Motor neuron (in vitro differentiated cells): ENCODE data around the gene TLL2. TPM values are rescaled to one million over a fixed set of nuclear protein-coding genes. Genes with fewer than 3 reads are reported as not detected.

Experiments
- ATAC-seq, 8 experiments: fragments of 200-7000 bp; cut with Tn5 transposase; replicated peaks in 6 of 8; 2 replicates each; pipeline ENCODE4 v1.8.0; 2021; ENCODE audit warnings: mild to moderate bottlenecking in 8 of 8, moderate library complexity in 8 of 8
- H3K27ac ChIP-seq, 2 donors: fragments of 250-450 bp; sonication (Bioruptor Pico); 2 replicates each; pipeline ENCODE4 v1.9.0; 2021; ENCODE audit warnings: antibody characterized with exemption in 2 of 2, mild to moderate bottlenecking in 2 of 2, moderate library complexity in 1 of 2
- H3K4me1 ChIP-seq, 2 donors: fragments of 250-450 bp; sonication (Bioruptor Pico); replicated peaks in 1 of 2; 2 replicates each; pipeline ENCODE4 v1.6.1; 2021; ENCODE audit warnings: antibody characterized with exemption in 2 of 2, mild to moderate bottlenecking in 2 of 2, moderate library complexity in 1 of 2
- H3K4me3 ChIP-seq, 5 donors: fragments of 250-450 bp; sonication (Bioruptor Pico); 2 replicates each; pipeline ENCODE4 v1.9.0; 2021; ENCODE audit warnings: antibody characterized with exemption in 5 of 5, mild to moderate bottlenecking in 5 of 5, moderate library complexity in 4 of 5
- WGBS, 10 experiments: fragments of 450-650 bp; shearing (Covaris generic); methylation state at CpG; one replicate each; pipeline ENCODE4 v1.0.0; 2022; 5-methylcytosine and 5-hydroxymethylcytosine counted together
- in situ Hi-C, 9 experiments: fragments of 400-800 bp; cut with MboI; loops; one replicate each; pipeline ENCODE4 v1.15.0; 2021; ENCODE audit warnings: low sequenced_read_pairs in 9 of 9, low pct_unique_long_range_greater_than_20kb in 2 of 9; ENCODE audit not compliant: unreplicated experiment in 9 of 9
- total RNA-seq, 8 experiments: library from RNA; unstranded; fragments of 300-600 nt; gene quantifications; 2 replicates each; pipeline versions ENCODE4 v1.2.3 to v1.2.4, GENCODE V29; 2022

Gene TLL2
- total RNA-seq, 8 experiments from 2014 or later: 1.1 to 20.4 (median 2.2) TPM

- no peak overlapping the region for H3K4me3 ChIP-seq
- ATAC-seq: no peak
- in situ Hi-C loops: no loop called here
- peaks cover 0 to 6% of the 10 kb centered on the region in 2 donors for H3K4me1 ChIP-seq
- WGBS, 10 experiments: 60 to 100% (median 94%) methylated on average over 2 of the region's 4 CpGs; no CpG with 5 or more reads in 1 of the 10 experiments
- no peak overlapping the region for H3K27ac ChIP-seq
Observed at GRCh38 chr10:96482815-96483588, 30.7 kb downstream of the TLL2 start.

- H3K4me3 ChIP-seq: no peak overlapping the region
- in situ Hi-C loops: no loop called here
- no peak overlapping the region for H3K27ac ChIP-seq
- WGBS, 10 experiments: 17 to 100% (median 74%) methylated on average over 2 to 6 of the region's 9 CpGs; no CpG with 5 or more reads in 3 of the 10 experiments
- peaks cover 0 to 6% of the 10 kb centered on the region in 2 donors for H3K4me1 ChIP-seq
- ATAC-seq: no peak
Observed at GRCh38 chr10:96478355-96478754, 35.4 kb downstream of the TLL2 start.

- in situ Hi-C loops: no loop called here
- no peak for ATAC-seq
- 56 to 88% (median 70%) methylated on average over 2 to 7 of the region's 9 CpGs; no CpG with 5 or more reads in 1 of the 10 experiments for WGBS, 10 experiments
- Histone ChIP-seq H3K4me3 (no peak overlapping the region), H3K27ac (no peak overlapping the region), H3K4me1 (no peaks in the 10 kb centered on the region)
Observed at GRCh38 chr10:96473866-96474265, 39.9 kb downstream of the TLL2 start.

GRCh38 chr10:96470116-96470743 is 43.5 kb downstream of the TLL2 start:
- ATAC-seq: peak; percentile 67 to 96 (median 82)
- WGBS, 10 experiments: 0 to 100% (median 29%) methylated on average over 1 to 2 of the region's 4 CpGs; no CpG with 5 or more reads in 5 of the 10 experiments
- Histone ChIP-seq H3K4me3 (no peak overlapping the region), H3K4me1 (no peaks in the 10 kb centered on the region), H3K27ac (no peak overlapping the region)
- in situ Hi-C loops: no loop called here

GRCh38 chr10:96468845-96469244 is 44.9 kb downstream of the TLL2 start:
- no peaks in the 10 kb centered on the region for H3K4me1 ChIP-seq
- no peak overlapping the region for H3K4me3 ChIP-seq
- in situ Hi-C loops: no loop called here
- 5 to 100% (median 50%) methylated on average over 1 to 4 of the region's 5 CpGs; no CpG with 5 or more reads in 3 of the 10 experiments for WGBS, 10 experiments
- H3K27ac ChIP-seq: no peak overlapping the region
- ATAC-seq: peak in 3 of 8 experiments; percentile 30 to 67 (median 56)

- WGBS, 10 experiments: 29 to 100% (median 90%) methylated on average over 2 to 5 of the region's 6 CpGs; no CpG with 5 or more reads in 3 of the 10 experiments
- no peak overlapping the region for H3K4me3 ChIP-seq
- no peak overlapping the region for H3K27ac ChIP-seq
- no peaks in the 10 kb centered on the region for H3K4me1 ChIP-seq
- in situ Hi-C loops: no loop called here
- ATAC-seq: no peak
Observed at GRCh38 chr10:96465599-96465998, 48.1 kb downstream of the TLL2 start.

GRCh38 chr10:96463562-96463961 is 50.2 kb downstream of the TLL2 start:
- 71 to 100% (median 85%) methylated on average over 1 to 3 of the region's 3 CpGs; no CpG with 5 or more reads in 6 of the 10 experiments for WGBS, 10 experiments
- Histone ChIP-seq H3K4me3 (no peak overlapping the region), H3K27ac (no peak overlapping the region), H3K4me1 (no peaks in the 10 kb centered on the region)
- in situ Hi-C loops: no loop called here
- no peak for ATAC-seq

GRCh38 chr10:96462606-96463151 is 51.0 kb downstream of the TLL2 start:
- in situ Hi-C loops: no loop called here

GRCh38 chr10:96460316-96460715 is 53.4 kb downstream of the TLL2 start:
- ATAC-seq: no peak
- in situ Hi-C loops: no loop called here
- Histone ChIP-seq H3K4me1 (no peaks in the 10 kb centered on the region), H3K4me3 (no peak overlapping the region), H3K27ac (no peak overlapping the region)
- 90 to 100% (median 93%) methylated on average over 1 to 3 of the region's 3 CpGs; no CpG with 5 or more reads in 4 of the 10 experiments for WGBS, 10 experiments

More at GRCh38 chr10:96462606-96463151, 51.0 kb downstream of the TLL2 start:
- Histone ChIP-seq H3K4me3 (no peak overlapping the region), H3K27ac (no peak overlapping the region), H3K4me1 (no peaks in the 10 kb centered on the region)
- ATAC-seq: peak in 3 of 8 experiments; percentile 34 to 70 (median 65)
- 0 to 100% (median 74%) methylated on average over 1 to 6 of the region's 6 CpGs for WGBS, 10 experiments

- WGBS, 10 experiments: 0 to 93% (median 78%) methylated on average over 1 to 4 of the region's 5 CpGs; no CpG with 5 or more reads in 4 of the 10 experiments
- H3K27ac ChIP-seq: no peak overlapping the region
- H3K4me3 ChIP-seq: no peak overlapping the region
- ATAC-seq: no peak
- H3K4me1 ChIP-seq: peaks cover 10% of the 10 kb centered on the region in 2 donors
- in situ Hi-C loops: no loop called here
Observed at GRCh38 chr10:96457341-96457740, 56.4 kb downstream of the TLL2 start.

GRCh38 chr10:96456296-96456840 is 57.4 kb downstream of the TLL2 start:
- H3K4me1 ChIP-seq: peaks cover 10 to 16% of the 10 kb centered on the region in 2 donors
- no peak overlapping the region for H3K4me3 ChIP-seq
- WGBS, 10 experiments: 0 to 92% (median 81%) methylated on average over 1 to 3 of the region's 5 CpGs; no CpG with 5 or more reads in 4 of the 10 experiments
- in situ Hi-C loops: no loop called here
- no peak for ATAC-seq
- no peak overlapping the region for H3K27ac ChIP-seq

GRCh38 chr10:96453856-96454583 is 59.7 kb downstream of the TLL2 start:
- Histone ChIP-seq H3K27ac (no peak overlapping the region), H3K4me1 (peaks cover 21 to 33% of the 10 kb centered on the region in 2 donors), H3K4me3 (no peak overlapping the region)
- peak; percentile 3 to 38 (median 31) for ATAC-seq
- WGBS, 10 experiments: 70 to 100% (median 87%) methylated on average over 1 to 2 of the region's 3 CpGs; no CpG with 5 or more reads in 4 of the 10 experiments
- in situ Hi-C loops: no loop called here
